Ramos (cell line): Measurements from ENCODE around the gene DUS4L.

Source experiments
- in situ Hi-C: fragments of 300-500 bp; cut with MboI; formaldehyde crosslinking; loops from one replicate; pipeline ENCODE4 v1.14.3; 2022; ENCODE audit warnings: low sequenced_read_pairs; ENCODE audit not compliant: unreplicated experiment

DUS4L gene

GRCh38 chr7:107579885-107580715 lies 16.3 kb downstream of the DUS4L start, which contains the start of gene BCAP29:
TSS of gene BCAP29 (plus strand) at chr7:107580246. CDS start at chr7:107580773, 527 bp downstream.
- in situ Hi-C loops: no loop called here

GRCh38 chr7:107580716-107581383 lies 17.1 kb downstream of the DUS4L start:
- in situ Hi-C loops: no loop called here

GRCh38 chr7:107581387-107582013 lies 17.7 kb downstream of the DUS4L start:
- in situ Hi-C loops: no loop called here

- in situ Hi-C loops: no loop called here
Measured at GRCh38 chr7:107582875-107583274, 19.1 kb downstream of the DUS4L start.

- in situ Hi-C loops: no loop called here
Measured at GRCh38 chr7:107584716-107585115, 20.9 kb downstream of the DUS4L start.

GRCh38 chr7:107588529-107589130 lies 24.9 kb downstream of the DUS4L start:
- in situ Hi-C loops: no loop called here

GRCh38 chr7:107591421-107591820 lies 27.6 kb downstream of the DUS4L start:
- in situ Hi-C loops: no loop called here

GRCh38 chr7:107592361-107593024 lies 28.7 kb downstream of the DUS4L start:
- in situ Hi-C loops: no loop called here

GRCh38 chr7:107593025-107593410 lies 29.2 kb downstream of the DUS4L start:
- in situ Hi-C loops: no loop called here

GRCh38 chr7:107594961-107595737 lies 31.4 kb downstream of the DUS4L start:
- in situ Hi-C loops: no loop called here

- in situ Hi-C loops: no loop called here
Measured at GRCh38 chr7:107596881-107597581, 33.3 kb downstream of the DUS4L start.

GRCh38 chr7:107597582-107597916 lies 33.8 kb downstream of the DUS4L start:
- in situ Hi-C loops: no loop called here

GRCh38 chr7:107597953-107598352 lies 34.2 kb downstream of the DUS4L start:
- in situ Hi-C loops: no loop called here

- in situ Hi-C loops: no loop called here
Measured at GRCh38 chr7:107599262-107599661, 35.5 kb downstream of the DUS4L start.

- in situ Hi-C loops: no loop called here
Measured at GRCh38 chr7:107600816-107601215, 37.0 kb downstream of the DUS4L start.

- in situ Hi-C loops: no loop called here
Measured at GRCh38 chr7:107605218-107605815, 41.5 kb downstream of the DUS4L start.

- in situ Hi-C loops: no loop called here
Measured at GRCh38 chr7:107606303-107606702, 42.5 kb downstream of the DUS4L start.

- in situ Hi-C loops: no loop called here
Measured at GRCh38 chr7:107609811-107610261, 46.1 kb downstream of the DUS4L start.

GRCh38 chr7:107610323-107610722 lies 46.6 kb downstream of the DUS4L start:
- in situ Hi-C loops: no loop called here
